PC-9 (cell line): Measurements from ENCODE around the gene KREMEN1. TPM values are rescaled to one million over a fixed set of nuclear protein-coding genes. Genes with fewer than 3 reads are reported as not detected.
A peak's percentile ranks its signal among the peaks of the same experiment; 100 is the strongest.
"Not testable (repeated sequence)": the region's sequence is repeated elsewhere in the genome, so short reads cannot be mapped to it uniquely, and the experiment has no call there.

Source experiments
- BruUV-seq: library from RNA; stranded (reverse); fragments of 400-500 nt; replicated peaks from 2 replicates; lab custom pipeline; 2021; lab: Mats Ljungman, UMichigan
- CTCF ChIA-PET: fragments of 300-600 bp; sonication (Branson Sonifier 250); formaldehyde crosslinking; loops from one replicate; lab custom pipeline; 2022; ENCODE audit warnings: antibody characterized with exemption; lab: Charles Lee
- POLR2A ChIA-PET: fragments of 300-600 bp; sonication (Branson Sonifier 250); formaldehyde crosslinking; loops from one replicate; lab custom pipeline; 2022; ENCODE audit warnings: antibody characterized with exemption; ENCODE audit not compliant: unreplicated experiment; lab: Charles Lee
- DNase-seq, 2 experiments: peaks; one replicate each; pipeline versions ENCODE4 v3.0.0 to v3.0.0-alpha.2; 2015 to 2022; ENCODE audit warnings: mixed read lengths in 1 of 2
- H2AFZ ChIP-seq: fragments of 200-600 bp; sonication (generic); 2 replicates; pipeline ENCODE4 v1.8.1; 2017; ENCODE audit warnings: antibody characterized with exemption
- H3F3A ChIP-seq: fragments of 200-600 bp; sonication (generic); 2 replicates; pipeline ENCODE4 v1.8.1; 2017; ENCODE audit warnings: antibody characterized with exemption, mild to moderate bottlenecking, low read depth; ENCODE audit not compliant: insufficient read depth
- H3K27ac ChIP-seq: fragments of 200-600 bp; sonication (generic); 2 replicates; pipeline ENCODE4 v1.6.1; 2016; ENCODE audit warnings: mixed run types
- H3K27me3 ChIP-seq: fragments of 200-600 bp; sonication (generic); 2 replicates; pipeline ENCODE4 v1.6.1; 2016; ENCODE audit warnings: low read depth, mixed run types; ENCODE audit not compliant: insufficient read depth
- H3K36me3 ChIP-seq: fragments of 200-600 bp; sonication (generic); 2 replicates; pipeline ENCODE4 v1.6.1; 2016; ENCODE audit warnings: low read depth, mixed run types
- H3K4me1 ChIP-seq: fragments of 200-600 bp; sonication (generic); replicated peaks from 2 replicates; pipeline ENCODE4 v1.6.1; 2016; ENCODE audit warnings: mixed run types; ENCODE audit not compliant: insufficient read depth
- H3K4me2 ChIP-seq: fragments of 200-600 bp; sonication (generic); 2 replicates; pipeline ENCODE4 v1.6.1; 2017; ENCODE audit warnings: mixed run types
- H3K4me3 ChIP-seq: fragments of 200-600 bp; sonication (generic); 2 replicates; pipeline ENCODE4 v1.6.1; 2016; ENCODE audit warnings: mixed run types
- H3K79me2 ChIP-seq: fragments of 200-600 bp; sonication (generic); 2 replicates; pipeline ENCODE4 v1.6.1; 2017; ENCODE audit warnings: low read depth, mixed run types
- H3K9me2 ChIP-seq: fragments of 200-600 bp; sonication (generic); 2 replicates; pipeline ENCODE4 v1.8.1; 2017; ENCODE audit warnings: mild to moderate bottlenecking; ENCODE audit not compliant: insufficient read depth
- H3K9me3 ChIP-seq: fragments of 200-600 bp; sonication (generic); 2 replicates; pipeline ENCODE4 v1.8.1; 2016; ENCODE audit warnings: low read depth; ENCODE audit not compliant: insufficient read depth
- H4K20me1 ChIP-seq: fragments of 200-600 bp; sonication (generic); 2 replicates; pipeline ENCODE4 v1.8.1; 2017; ENCODE audit not compliant: insufficient read depth
- EZH2 ChIP-seq: fragments of 200-600 bp; sonication (generic); IDR thresholded peaks from 2 replicates; pipeline ENCODE4 v1.8.0; 2017; ENCODE audit warnings: antibody characterized with exemption, low read depth
- intact Hi-C: fragments of 100-400 bp; cut with micrococcal nuclease; formaldehyde crosslinking; loops from one replicate; pipeline ENCODE4 v1.10.0; 2022; ENCODE audit not compliant: unreplicated experiment
- total RNA-seq: library from RNA; stranded (reverse); gene quantifications from 2 replicates; pipeline ENCODE4 v1.2.3, GENCODE V29; 2021
- TF ChIP-seq, protein P1 (sequence below): fragments of 200-600 bp; sonication (generic); conservative IDR thresholded peaks from 2 replicates; pipeline ENCODE4 v1.6.1; 2017; ENCODE audit warnings: mixed run types, antibody characterized with exemption, mild to moderate bottlenecking, moderate library complexity

The KREMEN1 gene
- total RNA-seq, 1 experiment from 2014 or later, result 6.1 TPM

DNA sequence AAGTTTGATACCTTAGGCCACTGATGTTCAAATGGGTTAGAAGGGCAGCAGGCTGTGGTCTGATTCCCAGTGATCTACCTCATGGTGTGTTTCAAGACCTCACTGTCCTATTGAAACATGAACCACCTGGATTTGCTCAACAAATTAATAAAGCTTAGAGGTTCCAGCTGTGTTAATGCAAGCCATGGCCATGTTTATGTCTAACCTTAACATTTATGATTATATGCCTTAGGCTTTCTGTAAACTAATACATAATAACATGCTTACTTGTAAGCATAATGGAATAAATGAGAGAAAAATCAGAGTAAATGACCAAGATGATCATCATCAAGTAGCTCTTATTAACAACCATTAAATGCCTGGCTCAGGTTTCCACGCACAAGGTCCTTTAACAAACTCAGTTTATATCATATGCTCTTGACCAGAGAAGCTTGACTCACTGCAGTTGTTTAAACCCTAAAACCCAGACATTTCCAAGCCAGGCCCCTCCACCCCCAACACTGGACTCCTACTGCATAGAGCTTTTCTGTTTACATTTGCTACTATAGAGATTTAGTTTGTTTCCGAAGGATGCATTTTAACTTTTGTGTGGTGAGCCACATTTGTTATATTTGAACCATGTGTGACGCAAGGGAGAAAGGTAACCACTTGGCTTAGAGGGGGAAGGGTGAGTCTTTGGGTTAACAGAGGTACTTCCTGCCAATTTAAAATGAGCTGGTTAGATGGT is 43.7 kb downstream of the KREMEN1 start:
- intact Hi-C loops, result no loop called here
- H3K27me3 ChIP-seq, result 0 out of 2 replicates have a peak, but pooled peaks cover 2% of the 10 kb centered on the region
- no peak overlapping the region for H3K4me2 ChIP-seq
- CTCF ChIA-PET, result no interaction called here
- H3K27ac ChIP-seq, result no peak overlapping the region
- no peaks in the 10 kb centered on the region; the same call in 1 of the 2 replicates for H3K9me3 ChIP-seq
- no peaks in the 10 kb centered on the region for H3K9me2 ChIP-seq
- BruUV-seq, result no TSS peak
- no peak overlapping the region for H2AFZ ChIP-seq
- H3K79me2 ChIP-seq, result no peaks in the 10 kb centered on the region
- H4K20me1 ChIP-seq, result no peaks in the 10 kb centered on the region
- no peaks in the 10 kb centered on the region for H3K36me3 ChIP-seq
- no peak for TF ChIP-seq EZH2
- TF ChIP-seq, protein P1, sequence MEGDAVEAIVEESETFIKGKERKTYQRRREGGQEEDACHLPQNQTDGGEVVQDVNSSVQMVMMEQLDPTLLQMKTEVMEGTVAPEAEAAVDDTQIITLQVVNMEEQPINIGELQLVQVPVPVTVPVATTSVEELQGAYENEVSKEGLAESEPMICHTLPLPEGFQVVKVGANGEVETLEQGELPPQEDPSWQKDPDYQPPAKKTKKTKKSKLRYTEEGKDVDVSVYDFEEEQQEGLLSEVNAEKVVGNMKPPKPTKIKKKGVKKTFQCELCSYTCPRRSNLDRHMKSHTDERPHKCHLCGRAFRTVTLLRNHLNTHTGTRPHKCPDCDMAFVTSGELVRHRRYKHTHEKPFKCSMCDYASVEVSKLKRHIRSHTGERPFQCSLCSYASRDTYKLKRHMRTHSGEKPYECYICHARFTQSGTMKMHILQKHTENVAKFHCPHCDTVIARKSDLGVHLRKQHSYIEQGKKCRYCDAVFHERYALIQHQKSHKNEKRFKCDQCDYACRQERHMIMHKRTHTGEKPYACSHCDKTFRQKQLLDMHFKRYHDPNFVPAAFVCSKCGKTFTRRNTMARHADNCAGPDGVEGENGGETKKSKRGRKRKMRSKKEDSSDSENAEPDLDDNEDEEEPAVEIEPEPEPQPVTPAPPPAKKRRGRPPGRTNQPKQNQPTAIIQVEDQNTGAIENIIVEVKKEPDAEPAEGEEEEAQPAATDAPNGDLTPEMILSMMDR, result no peak
- peaks cover 12% of the 10 kb centered on the region for H3K4me1 ChIP-seq
- H3F3A ChIP-seq, result peaks cover 5% of the 10 kb centered on the region; the same call in 1 of the 2 replicates
- POLR2A ChIA-PET, result no interaction called here
- DNase-seq, result no peak
- no peak overlapping the region for H3K4me3 ChIP-seq

DNA sequence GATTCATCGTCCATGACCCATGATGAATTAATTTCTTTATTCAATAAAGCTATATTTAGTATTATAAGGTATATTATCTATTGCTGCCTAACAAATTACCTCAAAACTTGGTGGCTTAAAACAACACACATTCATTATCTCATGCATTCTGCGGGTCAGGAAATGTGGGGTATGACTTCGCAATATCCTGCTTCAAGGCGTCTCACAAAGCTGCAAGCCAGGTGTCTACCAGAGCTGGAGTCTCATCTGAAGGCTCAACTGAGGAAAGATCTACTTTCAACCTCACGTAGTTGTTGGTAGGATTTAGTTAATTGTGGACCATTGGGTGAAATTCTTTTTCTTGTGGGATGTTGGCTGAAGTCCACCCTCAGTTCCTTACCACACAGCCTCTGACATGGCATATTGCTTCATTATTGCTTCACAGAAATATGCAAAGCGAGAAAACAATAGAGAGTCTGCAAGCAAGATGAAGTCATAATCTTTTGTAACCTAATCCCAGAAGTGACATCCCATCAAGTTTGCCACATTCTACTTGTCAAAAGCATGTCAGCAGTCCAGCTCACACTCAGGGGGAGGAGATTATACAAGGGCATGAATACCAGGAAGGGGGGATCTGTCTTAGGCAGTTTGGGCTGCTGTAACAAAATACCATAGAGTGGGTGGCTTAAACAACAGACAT is 45.1 kb downstream of the KREMEN1 start:
- no peaks in the 10 kb centered on the region for H3K36me3 ChIP-seq
- DNase-seq, result peak in 1 of 2 experiments; percentile 53
- H3K79me2 ChIP-seq, result no peaks in the 10 kb centered on the region
- H3K4me2 ChIP-seq, result no peak overlapping the region
- TF ChIP-seq EZH2, result no peak
- TF ChIP-seq, protein P1, result no peak
- BruUV-seq, result no TSS peak
- intact Hi-C loops, result no loop called here
- ChIA-PET CTCF (no interaction called here), POLR2A (no interaction called here)
- no peak overlapping the region for H3K4me3 ChIP-seq
- no peak overlapping the region for H3K27ac ChIP-seq
- H3F3A ChIP-seq, result peaks cover 5% of the 10 kb centered on the region; the same call in 1 of the 2 replicates
- no peaks in the 10 kb centered on the region for H4K20me1 ChIP-seq
- 0 out of 2 replicates have a peak, but pooled peaks cover 2% of the 10 kb centered on the region for H3K27me3 ChIP-seq
- H3K9me3 ChIP-seq, result no peaks in the 10 kb centered on the region; the same call in 1 of the 2 replicates
- H3K4me1 ChIP-seq, result peaks cover 7% of the 10 kb centered on the region
- no peaks in the 10 kb centered on the region for H3K9me2 ChIP-seq
- H2AFZ ChIP-seq, result no peak overlapping the region

DNA sequence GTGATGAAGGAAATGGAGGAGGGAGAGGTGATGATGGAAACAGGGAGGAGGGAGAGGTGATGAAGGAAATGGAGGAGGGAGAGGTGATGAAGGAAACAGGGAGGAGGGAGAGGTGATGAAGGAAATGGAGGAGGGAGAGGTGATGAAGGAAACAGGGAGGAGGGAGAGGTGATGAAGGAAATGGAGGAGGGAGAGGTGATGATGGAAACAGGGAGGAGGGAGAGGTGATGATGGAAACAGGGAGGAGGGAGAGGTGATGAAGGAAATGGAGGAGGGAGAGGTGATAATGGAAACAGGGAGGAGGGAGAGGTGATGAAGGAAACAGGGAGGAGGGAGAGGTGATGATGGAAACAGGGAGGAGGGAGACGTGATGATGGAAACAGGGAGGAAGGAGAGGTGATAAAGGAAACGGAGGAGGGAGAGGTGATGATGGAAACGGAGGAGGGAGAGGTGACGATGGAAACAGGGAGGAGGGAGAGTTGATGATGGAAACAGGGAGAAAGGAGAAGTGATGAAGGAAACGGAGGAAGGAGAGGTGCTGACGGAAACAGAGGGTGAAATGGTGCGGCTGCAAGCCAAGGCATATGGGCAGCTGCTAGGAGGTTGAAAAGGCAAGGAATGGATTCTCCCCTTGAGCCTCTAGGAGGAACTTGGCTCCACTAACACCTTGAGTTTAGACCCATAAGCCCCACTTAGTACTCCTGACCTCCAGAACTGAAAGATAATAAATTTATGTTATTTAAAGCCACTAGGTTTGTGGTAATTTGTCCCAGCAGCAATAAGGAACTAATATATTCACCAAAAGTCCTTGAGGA is 47.5 kb downstream of the KREMEN1 start:
- CTCF ChIA-PET, H3K9me3 ChIP-seq, H3K79me2 ChIP-seq, H3K4me1 ChIP-seq, H2AFZ ChIP-seq, H3F3A ChIP-seq, DNase-seq, H3K4me2 ChIP-seq, H4K20me1 ChIP-seq, intact Hi-C loops, H3K36me3 ChIP-seq, H3K9me2 ChIP-seq, H3K4me3 ChIP-seq, H3K27ac ChIP-seq, BruUV-seq, H3K27me3 ChIP-seq: not testable (repeated sequence)
- POLR2A ChIA-PET, result interaction anchor here (0.6 kb wide), 1 partner anchor 96 kb away, joined by 3 read pairs; no protein-coding TSS in a partner anchor
